GM12891 (cell line): Measurements from ENCODE around the gene BRD9.

Experiments used
- POLR2A ChIP-seq: IDR thresholded peaks from 2 replicates; pipeline ENCODE4 v1.6.1; 2011; ENCODE audit warnings: low read depth, low read length, control low read depth
- POLR2AphosphoS5 ChIP-seq: IDR thresholded peaks from 2 replicates; pipeline ENCODE4 v1.6.1; 2011; ENCODE audit warnings: low read depth, low read length, control low read depth
- POU2F2 ChIP-seq: IDR thresholded peaks from 2 replicates; pipeline ENCODE4 v1.6.1; 2011; ENCODE audit warnings: low read depth, mild to moderate bottlenecking, control low read depth, low read length, moderate library complexity

DNA sequence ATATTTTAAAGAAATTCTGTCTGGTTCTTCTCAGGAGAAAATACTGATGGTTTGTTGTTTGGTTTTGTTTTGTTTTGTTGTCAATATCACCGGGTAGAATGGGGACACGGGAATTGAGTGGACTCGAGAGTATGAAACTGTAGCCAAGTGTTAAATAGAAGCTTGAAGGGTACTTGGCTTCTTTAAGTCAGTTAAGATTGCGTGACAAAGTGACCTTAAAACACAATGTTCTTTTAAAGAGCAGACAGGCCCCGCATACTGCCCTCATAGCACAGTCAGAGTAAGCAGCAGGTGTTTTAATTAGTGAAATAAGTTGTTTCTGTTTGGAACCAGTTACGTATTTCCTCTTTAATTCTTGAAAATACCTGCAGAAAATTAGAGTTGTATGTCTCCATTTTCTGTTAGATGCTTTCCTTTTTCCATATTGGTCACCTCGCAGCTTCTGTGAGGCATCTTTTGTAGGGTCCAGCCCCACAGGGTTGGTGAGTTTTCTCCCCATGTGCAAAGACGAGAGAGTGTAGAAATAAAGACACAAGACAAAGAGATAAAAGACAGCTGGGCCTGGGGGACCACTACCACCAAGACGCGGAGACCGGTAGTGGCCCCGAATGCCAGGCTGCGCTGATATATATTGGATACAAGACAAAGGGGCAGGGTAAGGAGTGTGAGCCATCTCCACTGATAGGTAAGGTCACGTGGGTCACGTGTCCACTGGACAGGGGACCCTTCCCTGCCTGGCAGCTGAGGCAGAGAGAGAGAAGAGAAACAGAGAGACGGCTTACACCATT, 9.7 kb upstream of the BRD9 start:
- TF ChIP-seq POLR2AphosphoS5: no peak
- TF ChIP-seq POLR2A: no peak
- no peak for TF ChIP-seq POU2F2
